IMR-90 (cell line): ENCODE measurements around the gene NDEL1. TPM values are rescaled to one million over a fixed set of nuclear protein-coding genes. Genes with fewer than 3 reads are reported as not detected.

ENCODE experiments used
- ATAC-seq: fragments of 200-7000 bp; cut with Tn5 transposase; 2 replicates; pipeline ENCODE4 v1.9.1; 2020; ENCODE audit warnings: low read depth, mild to moderate bottlenecking, moderate library complexity
- BruUV-seq: library from RNA; stranded (reverse); fragments of 400-500 nt; replicated peaks from 2 replicates; lab custom pipeline; 2021; lab: Mats Ljungman, UMichigan
- CTCF ChIA-PET: fragments of 300-600 bp; formaldehyde crosslinking; extraction: SDS; loops from one replicate; lab custom pipeline; 2021; ENCODE audit warnings: antibody characterized with exemption; lab: Yijun Ruan, JAX
- POLR2A ChIA-PET: fragments of 300-600 bp; sonication (Branson Sonifier 250); formaldehyde crosslinking; loops from one replicate; lab custom pipeline; 2022; ENCODE audit warnings: antibody characterized with exemption; ENCODE audit not compliant: unreplicated experiment; lab: Charles Lee
- DNase-seq: peaks from one replicate; pipeline ENCODE4 v3.0.0; 2013
- H2AFZ ChIP-seq: replicated peaks from 2 replicates; pipeline ENCODE3; 2013; ENCODE audit warnings: low read length, mild to moderate bottlenecking; ENCODE audit not compliant: poor library complexity
- H2AK5ac ChIP-seq: 2 replicates; pipeline ENCODE4 v1.6.1; 2013; ENCODE audit warnings: low read depth, low read length, inconsistent platforms
- H2AK9ac ChIP-seq: replicated peaks from 2 replicates; pipeline ENCODE3; 2013; ENCODE audit warnings: mild to moderate bottlenecking, low read depth, low read length, moderate library complexity; ENCODE audit not compliant: poor library complexity
- H2BK120ac ChIP-seq: 2 replicates; pipeline ENCODE4 v1.6.1; 2013; ENCODE audit warnings: low read depth, low read length, inconsistent platforms
- H2BK15ac ChIP-seq: 3 replicates; pipeline ENCODE4 v1.6.1; 2013; ENCODE audit warnings: low read depth, low read length, inconsistent platforms
- H2BK20ac ChIP-seq: 2 replicates; pipeline ENCODE4 v1.6.1; 2013; ENCODE audit warnings: low read depth, mild to moderate bottlenecking, inconsistent platforms, low read length, moderate library complexity
- H2BK5ac ChIP-seq: 2 replicates; pipeline ENCODE4 v1.6.1; 2013; ENCODE audit warnings: mild to moderate bottlenecking, low read depth, low read length, inconsistent platforms; ENCODE audit not compliant: poor library complexity, severe bottlenecking
- H3K14ac ChIP-seq: replicated peaks from 2 replicates; pipeline ENCODE4 v1.6.1; 2013; ENCODE audit warnings: low read depth, low read length, inconsistent platforms
- H3K18ac ChIP-seq: 2 replicates; pipeline ENCODE4 v1.6.1; 2013; ENCODE audit warnings: low read depth, low read length, control low read depth
- H3K23ac ChIP-seq: 2 replicates; pipeline ENCODE4 v1.6.1; 2013; ENCODE audit warnings: low read depth, low read length, inconsistent platforms
- H3K27ac ChIP-seq: 2 replicates; pipeline ENCODE4 v1.5.1; 2013; ENCODE audit warnings: mild to moderate bottlenecking, control low read depth, low read length; ENCODE audit not compliant: insufficient read depth
- H3K27me3 ChIP-seq: 2 replicates; pipeline ENCODE4 v1.6.1; 2013; ENCODE audit warnings: low read length; ENCODE audit not compliant: control insufficient read depth, insufficient read depth
- H3K36me3 ChIP-seq: 2 replicates; pipeline ENCODE4 v1.6.1; 2013; ENCODE audit warnings: low read length, mixed read lengths; ENCODE audit not compliant: control insufficient read depth, insufficient read depth
- H3K4ac ChIP-seq: 2 replicates; pipeline ENCODE4 v1.6.1; 2013; ENCODE audit warnings: low read depth, low read length, inconsistent platforms
- H3K4me1 ChIP-seq: 2 replicates; pipeline ENCODE4 v1.6.1; 2013; ENCODE audit warnings: low read length, mixed read lengths; ENCODE audit not compliant: control insufficient read depth, insufficient read depth
- H3K4me2 ChIP-seq: 2 replicates; pipeline ENCODE4 v1.6.1; 2013; ENCODE audit warnings: low read depth, mild to moderate bottlenecking, control low read depth, low read length, moderate library complexity
- H3K4me3 ChIP-seq: 2 replicates; pipeline ENCODE4 v1.5.1; 2013; ENCODE audit warnings: low read depth, mild to moderate bottlenecking, control low read depth, low read length, moderate library complexity; ENCODE audit not compliant: insufficient read depth
- H3K56ac ChIP-seq: 2 replicates; pipeline ENCODE4 v1.6.1; 2013; ENCODE audit warnings: low read length, inconsistent platforms; ENCODE audit not compliant: insufficient read depth; ENCODE audit errors: extremely low read depth
- H3K79me1 ChIP-seq, 2 experiments: 2 replicates each; pipeline ENCODE4 v1.6.1; 2013; ENCODE audit warnings: low read length in 2 of 2, inconsistent platforms in 1 of 2, low read depth in 1 of 2
- H3K9ac ChIP-seq: 2 replicates; pipeline ENCODE4 v1.6.1; 2013; ENCODE audit warnings: low read depth, low read length, control low read depth
- H3K9me1 ChIP-seq: 2 replicates; pipeline ENCODE4 v1.6.1; 2013; ENCODE audit warnings: low read length, inconsistent platforms; ENCODE audit not compliant: insufficient read depth
- H3K9me3 ChIP-seq: 2 replicates; pipeline ENCODE4 v1.6.1; 2013; ENCODE audit warnings: low read length; ENCODE audit not compliant: control insufficient read depth, insufficient read depth
- H4K20me1 ChIP-seq: 2 replicates; pipeline ENCODE4 v1.6.1; 2013; ENCODE audit warnings: low read length, inconsistent platforms; ENCODE audit not compliant: insufficient read depth
- H4K5ac ChIP-seq: 2 replicates; pipeline ENCODE4 v1.6.1; 2013; ENCODE audit warnings: mild to moderate bottlenecking, low read depth, low read length, control low read depth
- H4K8ac ChIP-seq, 2 experiments: 2 replicates each; pipeline ENCODE4 v1.6.1; 2013; ENCODE audit warnings: low read depth in 2 of 2, low read length in 2 of 2, control low read depth in 1 of 2, inconsistent platforms in 1 of 2
- H4K91ac ChIP-seq: 2 replicates; pipeline ENCODE4 v1.6.1; 2013; ENCODE audit warnings: low read depth, low read length, inconsistent platforms; ENCODE audit not compliant: insufficient read depth
- BHLHE40 ChIP-seq: fragments of 150-350 bp; IDR thresholded peaks from 2 replicates; pipeline ENCODE4 v1.6.1; 2016; ENCODE audit warnings: mild to moderate bottlenecking, low read depth, low read length
- CEBPB ChIP-seq: IDR thresholded peaks from 2 replicates; pipeline ENCODE4 v1.6.1; 2012; ENCODE audit warnings: low read depth, low read length, improper control_type of control experiment
- CHD1 ChIP-seq: IDR thresholded peaks from 2 replicates; pipeline ENCODE4 v1.6.1; 2012; ENCODE audit warnings: low read depth, low read length, improper control_type of control experiment
- MAFK ChIP-seq: IDR thresholded peaks from 2 replicates; pipeline ENCODE4 v1.6.1; 2012; ENCODE audit warnings: low read depth, low read length, improper control_type of control experiment
- MAZ ChIP-seq: IDR thresholded peaks from 2 replicates; pipeline ENCODE4 v1.6.1; 2012; ENCODE audit warnings: low read depth, mild to moderate bottlenecking, low read length, improper control_type of control experiment, moderate library complexity, borderline replicate concordance
- MXI1 ChIP-seq: IDR thresholded peaks from 2 replicates; pipeline ENCODE4 v1.6.1; 2012; ENCODE audit warnings: low read depth, mild to moderate bottlenecking, low read length, moderate library complexity, borderline replicate concordance
- NFE2L2 ChIP-seq: fragments of 150-350 bp; IDR thresholded peaks from 2 replicates; pipeline ENCODE4 v1.6.1; 2016; ENCODE audit warnings: low read depth, mild to moderate bottlenecking, low read length
- POLR2A ChIP-seq: IDR thresholded peaks from 2 replicates; pipeline ENCODE4 v1.6.1; 2012; ENCODE audit warnings: mild to moderate bottlenecking, low read depth, low read length
- RAD21 ChIP-seq: IDR thresholded peaks from 2 replicates; pipeline ENCODE4 v1.6.1; 2012; ENCODE audit warnings: low read length, improper control_type of control experiment
- RCOR1 ChIP-seq: IDR thresholded peaks from 2 replicates; pipeline ENCODE4 v1.6.1; 2012; ENCODE audit warnings: mild to moderate bottlenecking, low read length, improper control_type of control experiment; ENCODE audit not compliant: insufficient replicate concordance
- RFX5 ChIP-seq: IDR thresholded peaks from 2 replicates; pipeline ENCODE4 v1.8.0; 2012; ENCODE audit warnings: low read depth, mild to moderate bottlenecking, low read length, moderate library complexity
- SMC3 ChIP-seq: fragments of 150-350 bp; IDR thresholded peaks from 2 replicates; pipeline ENCODE4 v1.6.1; 2016; ENCODE audit warnings: low read depth, mild to moderate bottlenecking, antibody characterized with exemption, low read length, moderate library complexity
- WGBS, 2 experiments: methylation state at CpG; one replicate each; pipeline versions ENCODE4 v1.1.5 to v1.1.7; 2013; ENCODE audit warnings: missing lambda C conversion rate in 2 of 2; ENCODE audit not compliant: insufficient read length in 1 of 2; ENCODE audit errors: extremely low coverage in 2 of 2; 5-methylcytosine and 5-hydroxymethylcytosine counted together
- dilution Hi-C: fragments of 300-500 bp; cut with HindIII; formaldehyde crosslinking; loops from one replicate; pipeline ENCODE4 v1.14.3; 2018; ENCODE audit warnings: low sequenced_read_pairs; ENCODE audit not compliant: unreplicated experiment
- in situ Hi-C: fragments of 300-500 bp; cut with MboI; formaldehyde crosslinking; loops from 3 replicates; pipeline ENCODE4 v1.14.3; 2019; ENCODE audit warnings: low sequenced_read_pairs, inconsistent platforms, mixed read lengths
- intact Hi-C: fragments of 100-400 bp; cut with micrococcal nuclease; formaldehyde crosslinking; loops from 2 replicates; pipeline ENCODE4 v1.10.0; 2022
- polyA plus RNA-seq, 3 experiments: library from polyadenylated mRNA; depleted of rRNA; stranded (reverse); fragments of >200 nt; gene quantifications; 2 replicates each; pipeline ENCODE4 v1.2.3, GENCODE V29; 2012; ENCODE audit warnings: low replicate concordance in 1 of 3
- total RNA-seq: library from RNA; depleted of rRNA; stranded (reverse); fragments of >200 nt; gene quantifications from 2 replicates; pipeline ENCODE4 v1.2.3, GENCODE V29; 2012
- TF ChIP-seq, protein P1 (sequence below): fragments of 150-350 bp; IDR thresholded peaks from 2 replicates; pipeline ENCODE4 v1.6.1; 2017; ENCODE audit warnings: mild to moderate bottlenecking, antibody characterized with exemption, low read length, low read depth
- TF ChIP-seq, protein P2 (sequence below): fragments of 150-350 bp; IDR thresholded peaks from 2 replicates; pipeline ENCODE4 v1.6.1; 2016; ENCODE audit warnings: low read depth, mild to moderate bottlenecking, low read length, moderate library complexity, borderline replicate concordance

The NDEL1 gene
- total and polyA plus RNA-seq, 2 of the 4 experiments (the other 2 are of a cell fraction) = 28.9 to 95.6 TPM

DNA sequence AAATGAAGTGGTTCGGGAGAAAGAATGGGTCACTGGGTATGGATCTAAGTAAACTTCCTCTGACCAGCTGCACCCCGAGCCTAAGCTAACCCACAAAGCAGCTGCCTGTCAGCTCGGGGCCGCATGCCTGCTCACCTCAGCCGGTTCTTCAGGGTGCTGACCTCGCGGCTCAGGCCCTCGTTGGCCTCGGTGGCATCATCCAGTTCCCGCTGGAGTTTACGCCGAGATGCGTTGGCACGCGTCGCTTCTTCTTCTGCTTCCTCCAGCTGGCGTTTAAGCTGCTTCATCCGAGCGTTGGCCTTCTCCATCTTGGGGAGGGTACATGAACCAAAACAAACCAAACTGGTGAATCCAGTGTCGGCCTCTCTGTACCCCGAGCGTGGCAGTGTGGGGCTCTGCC, 41.1 kb downstream of the NDEL1 start:
- no TSS peak for BruUV-seq
- Histone ChIP-seq H4K20me1 (peaks cover 27% of the 10 kb centered on the region), H3K79me1 (peaks cover 5 to 53% of the 10 kb centered on the region in 2 experiments; a peak in 3 of 4 replicates), H2BK15ac (no peak overlapping the region), H3K4me2 (no peak overlapping the region), H3K36me3 (peaks cover 83% of the 10 kb centered on the region), H4K91ac (no peak overlapping the region), H3K27ac (no peak overlapping the region), H3K23ac (no peak overlapping the region), H3K18ac (no peak overlapping the region), H3K4me1 (peaks cover 7% of the 10 kb centered on the region), H3K9ac (no peak overlapping the region), H4K5ac (no peak overlapping the region), H2BK120ac (no peak overlapping the region), H3K14ac (no peak overlapping the region), H2BK5ac (no peak overlapping the region), H3K9me1 (0 out of 2 replicates have a peak, but pooled peaks cover 10% of the 10 kb centered on the region), H2AK5ac (no peak overlapping the region), H2BK20ac (no peak overlapping the region), H4K8ac (no peak overlapping the region), H3K4ac (no peak overlapping the region), H3K27me3 (no peaks in the 10 kb centered on the region), H2AK9ac (no peak overlapping the region), H3K56ac (no peak overlapping the region), H2AFZ (no peak overlapping the region), H3K9me3 (no peaks in the 10 kb centered on the region), H3K4me3 (no peak overlapping the region)
- ChIA-PET POLR2A (no interaction called here), CTCF (interaction anchor here (0.8 to 1.2 kb wide), 2 partner anchors 57 to 270 kb away, joined by 3 to 4 read pairs; no protein-coding TSS in a partner anchor)
- intact Hi-C loops = no loop called here
- DNase-seq (no peak), ATAC-seq (no peak)
- TF ChIP-seq RCOR1 = no peak
- TF ChIP-seq RFX5 = no peak
- TF ChIP-seq SMC3 = no peak
- TF ChIP-seq, protein P1, sequence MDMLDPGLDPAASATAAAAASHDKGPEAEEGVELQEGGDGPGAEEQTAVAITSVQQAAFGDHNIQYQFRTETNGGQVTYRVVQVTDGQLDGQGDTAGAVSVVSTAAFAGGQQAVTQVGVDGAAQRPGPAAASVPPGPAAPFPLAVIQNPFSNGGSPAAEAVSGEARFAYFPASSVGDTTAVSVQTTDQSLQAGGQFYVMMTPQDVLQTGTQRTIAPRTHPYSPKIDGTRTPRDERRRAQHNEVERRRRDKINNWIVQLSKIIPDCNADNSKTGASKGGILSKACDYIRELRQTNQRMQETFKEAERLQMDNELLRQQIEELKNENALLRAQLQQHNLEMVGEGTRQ = no peak
- no peak for TF ChIP-seq RAD21
- TF ChIP-seq, protein P2, sequence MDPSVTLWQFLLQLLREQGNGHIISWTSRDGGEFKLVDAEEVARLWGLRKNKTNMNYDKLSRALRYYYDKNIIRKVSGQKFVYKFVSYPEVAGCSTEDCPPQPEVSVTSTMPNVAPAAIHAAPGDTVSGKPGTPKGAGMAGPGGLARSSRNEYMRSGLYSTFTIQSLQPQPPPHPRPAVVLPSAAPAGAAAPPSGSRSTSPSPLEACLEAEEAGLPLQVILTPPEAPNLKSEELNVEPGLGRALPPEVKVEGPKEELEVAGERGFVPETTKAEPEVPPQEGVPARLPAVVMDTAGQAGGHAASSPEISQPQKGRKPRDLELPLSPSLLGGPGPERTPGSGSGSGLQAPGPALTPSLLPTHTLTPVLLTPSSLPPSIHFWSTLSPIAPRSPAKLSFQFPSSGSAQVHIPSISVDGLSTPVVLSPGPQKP = no peak
- no peak for TF ChIP-seq MAZ
- TF ChIP-seq MAFK = no peak
- no peak for TF ChIP-seq BHLHE40
- no peak for TF ChIP-seq MXI1
- TF ChIP-seq CEBPB = no peak
- TF ChIP-seq POLR2A = no peak
- no peak for TF ChIP-seq NFE2L2
- TF ChIP-seq CHD1 = no peak
- WGBS, 2 experiments = 96% methylated on average over 18 of the region's 22 CpGs; no CpG with 5 or more reads in 1 of the 2 experiments
- in situ Hi-C loops = no loop called here
- dilution Hi-C loops = no loop called here
